ENCODE results near the gene GUCD1. TPM values are rescaled to one million over a fixed set of nuclear protein-coding genes. Genes with fewer than 3 reads are reported as not detected.

The GUCD1 gene
- total and polyA plus RNA-seq, 2 of the 13 experiments (the other 11 are each of a cell fraction or from before 2014, with no cell fraction given), result 128 to 245 TPM

- no peak for TF ChIP-seq RAD51 (IDR thresholded peaks at IDR 0.05; ENCODE audit: borderline replicate concordance)
- TF ChIP-seq TBX2 (CRISPR knock-in tag; IDR thresholded peaks at IDR 0.05; ENCODE audit: borderline replicate concordance), result no peak
- TF ChIP-seq ZBTB43 (CRISPR knock-in tag; conservative IDR thresholded peaks at IDR 0.05), result no peak
- no peak for TF ChIP-seq ZNF530 (CRISPR knock-in tag; IDR thresholded peaks at IDR 0.05; ENCODE audit: low read depth)
- TF ChIP-seq ZNF703 (CRISPR knock-in tag; IDR thresholded peaks at IDR 0.05; ENCODE audit: borderline replicate concordance), result no peak
- 0 out of 2 replicates have a peak, but pooled peaks have one; percentile 3 for TF ChIP-seq IRF1 (CRISPR knock-in tag; IDR thresholded peaks at IDR 0.05; ENCODE audit: low read depth)
- no peak for TF ChIP-seq ZZZ3 (CRISPR knock-in tag; IDR thresholded peaks at IDR 0.05; ENCODE audit: borderline replicate concordance)
- no peak for TF ChIP-seq ZNF629 (CRISPR knock-in tag; conservative IDR thresholded peaks at IDR 0.05)
- peak; percentile 66 to 81 for TF ChIP-seq POLR2A (IDR thresholded peaks at IDR 0.05; ENCODE audit: insufficient read depth in 1 of 2, low read depth in 2 of 2, low read length in 2 of 2)
- TF ChIP-seq BATF2 (CRISPR knock-in tag; IDR thresholded peaks at IDR 0.05), result no peak
- 0 out of 2 replicates have a peak, but pooled peaks have one; percentile 49 for TF ChIP-seq ZNF546 (CRISPR knock-in tag; conservative IDR thresholded peaks at IDR 0.05)
- TF ChIP-seq POLR2G (IDR thresholded peaks at IDR 0.05; ENCODE audit: low read depth, low read length), result peak; percentile 73
- TF ChIP-seq TAF1 (CRISPR knock-in tag; IDR thresholded peaks at IDR 0.05), result peak; percentile 60
- TF ChIP-seq SRSF9 (IDR thresholded peaks at IDR 0.05; ENCODE audit: borderline replicate concordance, insufficient read depth, low read depth, low read length, poor library complexity, severe bottlenecking), result no peak
- peak; percentile 18; the same call in 1 of the 2 replicates for TF ChIP-seq RXRA (CRISPR knock-in tag; IDR thresholded peaks at IDR 0.05)
- no peak for TF ChIP-seq ZNF784 (CRISPR knock-in tag; IDR thresholded peaks at IDR 0.05; ENCODE audit: borderline replicate concordance)
- no peak for TF ChIP-seq TEF (CRISPR knock-in tag; IDR thresholded peaks at IDR 0.05)
- 0 out of 2 replicates have a peak, but pooled peaks have one; percentile 48 for TF ChIP-seq SIN3A (IDR thresholded peaks at IDR 0.05; ENCODE audit: borderline replicate concordance, low read depth, low read length)
- TF ChIP-seq TBL1XR1 (IDR thresholded peaks at IDR 0.05; ENCODE audit: borderline replicate concordance, low read length, partially characterized antibody), result peak; percentile 17
- TF ChIP-seq ERF (CRISPR knock-in tag; IDR thresholded peaks at IDR 0.05), result 0 out of 2 replicates have a peak, but pooled peaks have one; percentile 39
- TF ChIP-seq PITX1 (CRISPR knock-in tag; IDR thresholded peaks at IDR 0.05), result no peak
- TF ChIP-seq ZNF225 (CRISPR knock-in tag; IDR thresholded peaks at IDR 0.05), result peak; percentile 59; the same call in 1 of the 2 replicates
- TF ChIP-seq ZNF326 (CRISPR knock-in tag; IDR thresholded peaks at IDR 0.05; ENCODE audit: borderline replicate concordance), result no peak
- TF ChIP-seq EED (CRISPR knock-in tag; IDR thresholded peaks at IDR 0.05), result no peak
- peak; percentile 58; the same call in 1 of the 2 replicates for TF ChIP-seq MXD1 (CRISPR knock-in tag; IDR thresholded peaks at IDR 0.05)
Measured at GRCh38 chr22:24554313-24555164, at the start of gene GUCD1 (continued).
